Activated naive CD8-positive, alpha-beta T cell treated with anti-CD3 and anti-CD28 coated beads, Interleukin-2, amount 50 U/mL, for 24 hours (primary cell): ENCODE results near the gene POLR3A.

ENCODE experiments used
- ATAC-seq: fragments of 150-1000 bp; cut with Tn5 transposase; one replicate; pipeline ENCODE4 v1.10.0; 2021
- DNase-seq: peaks from one replicate; pipeline ENCODE4 v3.0.0; 2021
- H3K27ac Mint-ChIP-seq: one replicate; pipeline ENCODE4 v1.8.0; 2021; ENCODE audit warnings: mild to moderate bottlenecking, mixed read lengths
- H3K27me3 Mint-ChIP-seq: one replicate; pipeline ENCODE4 v1.8.0; 2021; ENCODE audit warnings: mixed read lengths
- H3K36me3 Mint-ChIP-seq: one replicate; pipeline ENCODE4 v1.8.0; 2021; ENCODE audit warnings: low read depth, mixed read lengths
- H3K4me1 Mint-ChIP-seq: one replicate; pipeline ENCODE4 v1.8.0; 2021; ENCODE audit warnings: mixed read lengths
- H3K4me3 Mint-ChIP-seq: one replicate; pipeline ENCODE4 v1.8.0; 2021; ENCODE audit warnings: mild to moderate bottlenecking, moderate library complexity, mixed read lengths
- H3K9me3 Mint-ChIP-seq: one replicate; pipeline ENCODE4 v1.8.0; 2021; ENCODE audit warnings: mixed read lengths

POLR3A gene

DNA sequence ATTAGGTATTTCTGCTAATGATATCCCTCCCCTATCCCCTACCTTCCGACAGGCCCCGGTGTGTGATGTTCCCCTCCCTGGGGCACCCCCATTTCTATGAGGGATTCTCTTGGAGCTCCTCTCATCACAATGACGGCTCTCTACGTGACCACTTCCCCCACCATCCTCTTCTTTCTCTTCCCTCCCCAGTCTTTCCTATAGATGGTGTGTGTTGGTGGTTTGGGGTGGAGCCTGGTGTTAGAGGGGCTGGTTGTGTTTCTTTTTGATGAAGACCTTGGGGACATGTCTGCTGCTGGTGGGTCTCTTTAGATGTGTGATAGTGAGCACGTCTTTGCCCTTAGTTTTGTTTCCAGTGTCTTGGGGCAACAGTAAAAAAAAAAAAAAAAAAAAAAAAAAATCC, 33.0 kb upstream of the POLR3A start:
- DNase-seq (peak; percentile 31), ATAC-seq (peak; percentile 69)
- H3K4me3 Mint-ChIP-seq, result peak overlapping the region; percentile 6
- no peaks in the 10 kb centered on the region for H3K9me3 Mint-ChIP-seq
- H3K27me3 Mint-ChIP-seq, result no peaks in the 10 kb centered on the region
- peak overlapping the region; percentile 66 for H3K27ac Mint-ChIP-seq
- H3K4me1 Mint-ChIP-seq, result peaks cover 24% of the 10 kb centered on the region
- no peaks in the 10 kb centered on the region for H3K36me3 Mint-ChIP-seq

DNA sequence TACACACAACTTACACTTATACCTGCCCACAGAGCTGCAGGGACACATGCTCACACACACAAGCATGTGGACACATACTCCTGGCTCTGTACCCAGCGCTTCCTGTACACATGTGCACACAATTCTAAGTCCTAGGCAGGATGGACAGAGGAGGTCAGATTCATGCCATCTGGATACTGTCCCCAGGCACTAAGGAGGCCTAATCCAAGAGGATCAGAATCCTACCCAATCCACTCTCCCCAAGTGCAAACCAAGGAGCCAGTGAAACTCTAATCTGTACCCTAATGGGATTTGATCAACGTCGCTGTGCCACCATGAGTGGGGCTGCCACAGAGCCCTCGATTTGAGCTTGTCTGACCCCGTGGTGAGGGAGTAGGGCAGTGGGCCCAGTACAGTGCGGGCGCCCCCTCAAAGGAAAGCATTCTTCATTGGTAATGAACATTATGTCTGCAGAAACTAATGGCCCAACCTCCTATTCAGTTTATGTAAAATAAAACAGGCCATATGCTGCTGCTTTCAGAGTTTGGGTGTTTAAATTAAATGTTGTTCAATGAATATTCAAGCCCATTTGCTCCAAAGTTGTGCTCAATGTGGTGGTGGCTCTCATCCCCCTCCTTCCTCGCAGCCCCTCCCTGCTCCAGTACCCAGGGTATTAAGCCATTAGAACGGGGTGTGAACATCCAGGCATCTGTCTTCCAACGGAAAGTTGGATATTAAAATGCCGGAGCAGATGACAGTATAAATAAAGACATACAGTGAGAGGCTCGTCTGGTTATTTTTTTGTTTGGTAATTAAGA, 30.8 kb upstream of the POLR3A start:
- no peak overlapping the region for H3K4me3 Mint-ChIP-seq
- H3K36me3 Mint-ChIP-seq, result no peaks in the 10 kb centered on the region
- H3K27me3 Mint-ChIP-seq, result no peaks in the 10 kb centered on the region
- no peak overlapping the region for H3K27ac Mint-ChIP-seq
- no peaks in the 10 kb centered on the region for H3K9me3 Mint-ChIP-seq
- peaks cover 22% of the 10 kb centered on the region for H3K4me1 Mint-ChIP-seq
- ATAC-seq, result no peak
- no peak for DNase-seq

DNA sequence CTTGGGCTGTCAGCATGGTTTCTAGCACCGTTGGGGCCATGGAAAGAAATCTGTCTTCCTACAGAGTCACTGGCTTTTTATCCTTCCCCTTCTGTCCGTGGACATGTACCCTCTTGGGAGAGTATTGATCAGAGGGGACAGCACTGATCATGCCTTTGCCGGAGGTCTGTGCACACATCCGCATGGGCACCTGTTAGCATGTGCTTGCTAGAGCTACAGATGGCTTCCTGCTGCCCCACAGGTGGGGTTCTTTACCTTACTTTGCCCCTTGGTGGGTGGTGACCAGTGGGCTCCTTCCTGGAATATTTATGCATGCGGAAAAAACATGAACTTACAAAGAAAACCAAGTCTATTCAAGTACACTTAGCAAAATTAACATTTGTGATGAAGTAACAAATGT, 29.2 kb upstream of the POLR3A start:
- ATAC-seq, result no peak
- H3K4me3 Mint-ChIP-seq, result no peak overlapping the region

DNA sequence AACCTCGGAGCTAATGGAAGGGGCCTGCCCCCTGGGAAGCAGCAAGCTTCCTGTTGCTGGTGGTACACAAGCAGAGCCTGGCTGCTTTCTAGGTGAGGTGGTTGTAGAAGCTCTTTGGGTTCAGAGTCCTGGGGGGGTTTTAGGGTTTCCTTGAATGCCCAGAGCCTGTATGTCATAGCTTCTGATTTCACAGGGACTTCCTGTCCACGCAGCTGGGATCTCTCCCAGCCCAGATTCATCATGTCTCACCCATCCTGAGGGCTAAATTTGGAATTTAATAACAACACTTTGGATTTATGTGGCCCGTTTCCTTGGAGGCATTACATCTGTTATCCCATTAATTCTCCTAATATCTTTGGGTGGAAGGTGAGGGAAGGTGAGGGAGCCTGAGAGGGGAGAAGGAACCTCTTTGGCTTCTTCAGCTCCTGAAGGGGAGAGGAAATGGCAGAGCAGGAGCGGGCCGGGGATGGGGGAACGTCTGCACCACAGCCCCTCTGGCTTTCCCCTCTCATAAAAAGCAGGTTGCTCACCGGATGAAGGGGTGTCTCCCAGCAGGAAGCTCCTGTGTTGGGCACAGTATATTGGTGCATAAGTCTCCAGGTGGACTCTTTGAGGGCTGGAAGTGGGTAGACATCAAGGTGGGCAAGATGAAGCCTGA, 24.0 kb upstream of the POLR3A start:
- no peak for DNase-seq
- Mint-ChIP-seq H3K27me3 (no peaks in the 10 kb centered on the region), H3K27ac (no peak overlapping the region), H3K4me3 (no peak overlapping the region), H3K36me3 (no peaks in the 10 kb centered on the region), H3K4me1 (peaks cover 2% of the 10 kb centered on the region), H3K9me3 (no peaks in the 10 kb centered on the region)
- no peak for ATAC-seq

More for the DNA sequence above, 29.2 kb upstream of the POLR3A start:
- Mint-ChIP-seq H3K27me3 (no peaks in the 10 kb centered on the region), H3K9me3 (no peaks in the 10 kb centered on the region), H3K36me3 (no peaks in the 10 kb centered on the region), H3K4me1 (peaks cover 22% of the 10 kb centered on the region), H3K27ac (no peak overlapping the region)
- DNase-seq, result no peak

DNA sequence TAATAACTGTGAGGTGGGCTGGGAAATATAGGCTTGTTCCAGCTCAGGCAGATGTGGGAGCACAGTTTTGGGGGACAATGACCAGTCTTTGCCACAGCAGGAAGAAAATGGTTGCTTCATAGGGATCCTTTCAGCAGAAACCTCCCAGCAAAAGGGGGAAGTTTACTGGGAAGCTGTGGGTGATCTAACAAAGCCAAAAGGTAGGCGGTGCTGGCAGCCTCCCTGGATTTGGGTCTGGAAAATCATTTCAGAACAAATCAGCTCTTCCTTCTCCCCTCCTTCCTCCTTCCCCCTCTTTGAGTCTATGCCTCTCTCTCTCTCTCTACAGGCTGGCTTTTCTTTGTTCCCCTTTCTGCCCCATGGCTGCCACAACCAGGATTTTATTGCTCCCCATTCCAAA, 20.5 kb upstream of the POLR3A start:
- Mint-ChIP-seq H3K27ac (no peak overlapping the region), H3K36me3 (no peaks in the 10 kb centered on the region), H3K4me1 (peaks cover 6% of the 10 kb centered on the region), H3K27me3 (no peaks in the 10 kb centered on the region), H3K4me3 (no peak overlapping the region), H3K9me3 (no peaks in the 10 kb centered on the region)
- DNase-seq (no peak), ATAC-seq (no peak)

DNA sequence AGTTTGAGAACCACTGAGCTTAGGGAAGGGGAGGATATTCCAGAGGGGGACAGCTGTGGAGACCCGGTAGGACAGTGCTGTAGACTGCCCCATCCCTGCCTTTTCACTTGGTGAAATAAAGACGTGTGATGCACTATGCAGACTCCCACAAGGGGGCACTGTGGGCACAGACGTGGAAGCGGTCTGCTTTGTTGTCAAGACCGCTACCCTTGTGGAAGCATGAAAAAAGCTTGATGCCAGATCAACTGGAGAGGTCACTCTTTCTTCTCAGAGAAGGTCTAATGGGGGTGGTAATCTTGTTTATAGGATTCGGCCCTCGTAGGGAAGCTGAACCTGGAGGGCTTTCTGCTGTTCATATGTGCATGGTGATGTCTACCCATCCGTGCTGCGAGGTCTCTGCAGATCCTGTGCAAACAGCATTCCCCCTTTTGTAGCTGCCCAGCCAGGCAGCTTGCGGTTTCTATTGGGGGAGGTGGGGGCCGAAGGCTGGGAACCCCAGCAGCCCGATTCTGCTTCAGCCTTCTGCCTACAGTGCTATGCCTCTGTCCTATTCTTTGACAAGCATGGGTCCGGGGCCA, 18.1 kb upstream of the POLR3A start:
- Mint-ChIP-seq H3K4me1 (peaks cover 19% of the 10 kb centered on the region), H3K27me3 (no peaks in the 10 kb centered on the region), H3K27ac (no peak overlapping the region), H3K4me3 (no peak overlapping the region), H3K36me3 (peaks cover 5% of the 10 kb centered on the region), H3K9me3 (no peaks in the 10 kb centered on the region)
- DNase-seq (peak; percentile 87), ATAC-seq (peak; percentile 66)

DNA sequence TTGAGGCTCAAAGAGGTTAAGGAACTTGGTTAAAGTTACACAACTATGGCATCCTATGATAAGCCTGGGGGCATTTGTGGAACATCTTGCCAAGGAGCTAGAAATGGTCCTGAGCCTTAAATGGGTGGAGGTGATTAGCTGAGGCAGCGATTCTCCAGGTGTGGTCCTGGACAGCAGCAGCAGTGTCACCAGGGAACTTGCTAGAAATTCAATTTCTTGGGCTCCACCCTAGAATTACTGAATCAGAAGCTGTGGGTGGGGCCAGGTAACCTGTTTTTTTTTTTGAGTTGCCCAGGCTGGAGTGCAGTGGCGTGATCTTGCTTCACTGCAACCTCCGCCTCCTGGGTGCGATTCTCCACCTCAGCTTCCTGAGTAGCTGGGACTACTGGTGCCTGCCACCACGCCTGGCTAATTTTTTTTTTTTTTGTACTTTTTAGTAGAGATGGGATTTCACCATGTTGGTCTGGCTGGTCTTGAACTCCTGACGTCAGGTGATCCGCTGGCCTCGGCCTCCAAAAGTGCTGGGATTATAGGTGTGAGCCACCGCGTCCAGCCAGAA, 17.5 kb upstream of the POLR3A start:
- Mint-ChIP-seq H3K27ac (no peak overlapping the region), H3K27me3 (no peaks in the 10 kb centered on the region), H3K4me3 (no peak overlapping the region), H3K4me1 (peaks cover 23% of the 10 kb centered on the region), H3K9me3 (no peaks in the 10 kb centered on the region), H3K36me3 (peaks cover 8% of the 10 kb centered on the region)
- DNase-seq, result no peak
- no peak for ATAC-seq

DNA sequence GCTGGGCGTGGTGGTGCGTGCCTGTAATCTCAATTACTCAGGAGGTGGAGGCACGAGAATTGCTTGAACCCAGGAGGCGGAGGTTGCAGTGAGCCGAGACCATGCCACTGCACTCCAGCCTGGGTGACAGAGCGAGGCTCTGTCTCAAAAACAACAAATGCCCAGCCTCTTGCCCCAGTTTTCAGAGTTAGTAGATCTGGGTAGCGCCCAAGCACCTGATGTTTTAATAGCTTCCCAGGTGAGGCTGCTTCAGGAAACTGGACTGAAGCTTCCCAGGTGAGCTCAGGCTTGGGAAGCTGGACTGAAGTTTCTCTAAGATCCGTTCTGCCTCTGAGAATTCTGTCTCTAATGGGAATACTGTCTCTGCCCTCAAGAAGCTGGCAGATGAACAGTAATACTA, 16.5 kb upstream of the POLR3A start:
- H3K9me3 Mint-ChIP-seq, result no peaks in the 10 kb centered on the region
- no peaks in the 10 kb centered on the region for H3K27me3 Mint-ChIP-seq
- ATAC-seq, result no peak
- H3K36me3 Mint-ChIP-seq, result peaks cover 17% of the 10 kb centered on the region
- no peak overlapping the region for H3K4me3 Mint-ChIP-seq
- no peak overlapping the region for H3K27ac Mint-ChIP-seq
- no peak for DNase-seq
- peaks cover 31% of the 10 kb centered on the region for H3K4me1 Mint-ChIP-seq

DNA sequence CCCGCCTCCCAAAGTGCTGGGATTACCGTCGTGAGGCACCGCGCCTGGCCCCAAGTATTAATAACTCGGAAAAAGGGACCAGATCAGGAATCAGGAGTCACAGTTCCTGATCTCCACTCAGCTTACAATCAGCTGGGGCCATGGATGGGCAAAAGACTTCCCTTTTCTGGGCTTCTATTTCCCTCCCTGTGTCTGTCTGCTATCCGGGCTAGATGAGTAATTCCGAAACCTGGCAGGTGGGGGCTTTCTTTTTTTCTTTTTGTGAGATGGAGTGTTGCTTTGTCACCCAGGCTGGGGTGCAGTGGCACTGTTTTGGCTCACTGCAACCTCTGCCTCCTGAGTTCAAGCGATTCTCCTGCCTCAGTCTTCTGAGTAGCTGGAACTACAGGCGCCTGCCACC, 15.9 kb upstream of the POLR3A start:
- DNase-seq (no peak), ATAC-seq (no peak)
- H3K27ac Mint-ChIP-seq, result no peak overlapping the region
- H3K9me3 Mint-ChIP-seq, result no peaks in the 10 kb centered on the region
- H3K4me1 Mint-ChIP-seq, result peaks cover 36% of the 10 kb centered on the region
- no peaks in the 10 kb centered on the region for H3K27me3 Mint-ChIP-seq
- H3K36me3 Mint-ChIP-seq, result peaks cover 24% of the 10 kb centered on the region
- H3K4me3 Mint-ChIP-seq, result no peak overlapping the region

DNA sequence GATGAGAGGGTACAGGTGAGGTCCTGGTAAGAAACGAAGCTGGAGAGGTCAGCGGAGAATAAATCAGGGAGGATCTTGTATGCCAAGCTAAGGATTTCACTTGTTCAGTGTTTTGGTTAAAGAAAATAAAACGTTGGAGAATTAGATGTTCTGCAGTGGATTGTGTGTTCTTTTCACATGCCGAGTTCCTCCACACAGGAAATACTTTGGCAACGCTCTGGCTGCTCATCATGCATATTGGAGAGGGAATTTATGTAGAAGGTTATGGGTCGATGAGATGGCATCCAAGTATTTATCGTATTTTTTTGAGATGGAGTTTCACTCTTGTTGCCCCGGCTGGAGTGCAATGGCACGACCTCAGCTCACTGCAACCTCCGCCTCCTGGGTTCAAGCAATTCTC, 15.4 kb upstream of the POLR3A start:
- no peaks in the 10 kb centered on the region for H3K9me3 Mint-ChIP-seq
- H3K36me3 Mint-ChIP-seq, result peaks cover 29% of the 10 kb centered on the region
- no peak overlapping the region for H3K27ac Mint-ChIP-seq
- H3K4me1 Mint-ChIP-seq, result peaks cover 40% of the 10 kb centered on the region
- no peaks in the 10 kb centered on the region for H3K27me3 Mint-ChIP-seq
- H3K4me3 Mint-ChIP-seq, result no peak overlapping the region
- ATAC-seq (no peak), DNase-seq (no peak)

DNA sequence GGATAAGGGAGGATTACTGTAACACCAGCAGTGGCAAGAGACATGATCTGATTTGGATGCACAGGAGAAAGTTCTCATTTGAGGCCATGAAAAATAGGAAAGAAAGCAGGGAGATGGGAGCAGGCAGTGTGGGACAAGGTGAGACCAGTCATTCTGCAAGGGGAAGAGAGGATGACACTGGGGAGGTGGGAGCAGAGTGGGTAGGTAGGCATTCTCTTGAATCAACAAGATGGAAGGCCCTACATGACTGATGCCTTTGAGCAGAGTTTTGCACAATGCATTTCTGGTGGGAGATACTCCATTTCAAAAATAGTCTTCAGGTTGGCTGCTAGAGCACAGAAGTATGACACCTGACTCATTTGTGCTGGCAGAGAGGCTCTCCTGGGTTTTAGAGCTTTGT, 14.9 kb upstream of the POLR3A start:
- Mint-ChIP-seq H3K36me3 (peaks cover 34% of the 10 kb centered on the region), H3K9me3 (no peaks in the 10 kb centered on the region), H3K27ac (peak overlapping the region; percentile 67), H3K4me1 (peaks cover 45% of the 10 kb centered on the region), H3K4me3 (no peak overlapping the region), H3K27me3 (no peaks in the 10 kb centered on the region)
- no peak for DNase-seq
- ATAC-seq, result no peak

DNA sequence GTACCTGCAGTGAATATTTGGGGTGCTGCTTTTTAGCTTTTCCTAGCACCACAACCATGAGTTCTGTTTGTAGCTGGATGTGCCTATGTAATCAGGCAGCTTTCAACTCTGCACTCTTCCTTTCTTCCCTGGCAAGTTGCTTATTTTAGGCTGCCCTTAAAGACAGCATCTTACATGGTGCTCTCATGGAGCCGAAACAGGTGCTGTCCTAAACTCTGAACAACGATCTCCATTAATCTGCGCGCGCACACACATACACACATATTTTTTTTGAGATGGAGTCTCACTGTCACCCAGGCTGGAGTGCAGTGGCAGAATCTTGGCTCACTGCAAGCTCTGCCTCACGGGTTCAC, 13.4 kb upstream of the POLR3A start:
- H3K27ac Mint-ChIP-seq, result peak overlapping the region; percentile 49
- H3K9me3 Mint-ChIP-seq, result no peaks in the 10 kb centered on the region
- H3K27me3 Mint-ChIP-seq, result no peaks in the 10 kb centered on the region
- peaks cover 58% of the 10 kb centered on the region for H3K4me1 Mint-ChIP-seq
- H3K36me3 Mint-ChIP-seq, result peaks cover 49% of the 10 kb centered on the region
- DNase-seq (no peak), ATAC-seq (peak; percentile 13)
- H3K4me3 Mint-ChIP-seq, result no peak overlapping the region

DNA sequence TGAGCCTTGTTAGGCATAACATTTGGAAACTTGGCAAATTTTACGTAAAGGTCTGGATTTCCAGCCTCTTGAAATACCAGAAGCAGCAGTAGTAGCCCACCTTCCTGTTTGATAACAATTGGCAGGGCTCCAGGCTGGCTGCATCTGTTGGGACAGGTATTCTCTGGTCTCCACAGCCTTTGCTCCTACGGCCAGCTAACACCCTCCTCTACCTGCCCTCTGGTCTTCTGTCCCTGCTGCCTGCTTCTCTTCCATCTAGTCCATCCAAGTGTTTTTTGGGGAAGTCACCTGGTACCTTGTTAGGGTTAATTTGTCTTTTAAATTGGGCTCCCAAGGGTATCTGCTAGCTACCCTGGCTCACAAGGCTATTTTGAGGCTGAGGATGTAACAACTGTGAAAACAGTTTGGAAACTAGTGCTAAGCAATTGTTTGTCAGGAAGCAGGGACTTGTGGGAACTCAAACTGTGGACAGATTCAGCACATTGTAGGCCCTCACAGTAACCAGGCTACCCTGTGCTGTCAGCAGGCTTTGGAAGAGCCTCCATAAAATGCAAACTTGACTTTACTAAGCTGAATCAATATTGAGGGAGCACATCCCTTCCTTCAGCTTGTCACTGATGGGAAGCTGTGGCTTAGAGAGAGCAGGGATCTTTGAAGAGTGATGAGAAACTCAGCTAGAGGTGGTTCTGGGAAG, 12.9 kb upstream of the POLR3A start:
- Mint-ChIP-seq H3K36me3 (peaks cover 54% of the 10 kb centered on the region), H3K4me1 (peaks cover 64% of the 10 kb centered on the region), H3K27me3 (no peaks in the 10 kb centered on the region), H3K4me3 (no peak overlapping the region), H3K27ac (peak overlapping the region; percentile 79), H3K9me3 (no peaks in the 10 kb centered on the region)
- DNase-seq, result no peak
- ATAC-seq, result peak; percentile 10

DNA sequence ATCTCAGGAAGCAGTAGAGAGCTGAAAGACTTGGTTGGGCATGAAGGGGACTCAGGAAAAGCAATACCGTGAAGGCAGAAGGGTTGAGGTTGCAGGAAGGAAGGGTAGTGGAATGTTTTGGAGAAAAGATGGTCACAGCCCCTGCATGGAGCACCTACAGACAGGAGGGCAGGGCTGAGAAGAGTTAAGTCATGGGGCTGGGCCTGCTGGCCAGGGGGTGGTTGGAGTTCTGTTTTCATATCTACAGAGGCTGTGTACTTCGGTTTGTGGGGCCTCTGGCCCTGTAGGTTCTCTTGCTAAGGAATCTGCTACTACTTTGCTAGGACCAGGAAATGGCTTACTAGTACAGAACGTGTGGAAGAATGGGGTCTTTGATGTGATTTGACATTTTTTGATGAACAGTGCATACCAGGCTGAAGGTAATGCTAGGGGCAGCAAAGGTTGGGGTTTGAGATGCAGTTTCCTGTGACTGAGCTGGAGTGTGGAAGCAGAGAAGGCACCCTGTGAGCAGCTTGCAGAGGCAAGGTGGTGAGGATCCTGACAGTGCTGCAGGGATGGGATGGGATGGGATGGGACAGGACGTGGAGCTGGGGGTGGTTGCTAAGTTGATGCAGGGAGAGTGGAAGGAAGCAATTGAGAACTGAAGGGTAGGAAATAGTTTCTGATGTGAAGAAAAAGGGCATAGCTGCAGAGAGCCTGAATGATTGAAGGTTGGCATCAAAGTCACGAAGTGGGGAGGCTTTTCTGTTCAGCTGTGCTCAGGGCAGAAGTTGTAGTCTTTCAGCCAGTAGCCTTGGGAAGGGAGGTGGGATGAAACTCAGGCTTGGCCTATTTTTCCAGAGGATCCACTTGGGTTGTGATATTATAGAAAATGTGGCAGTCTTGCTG, 12.1 kb upstream of the POLR3A start:
- no peaks in the 10 kb centered on the region for H3K27me3 Mint-ChIP-seq
- no peak for DNase-seq
- peak overlapping the region; percentile 63 for H3K4me3 Mint-ChIP-seq
- H3K27ac Mint-ChIP-seq, result peak overlapping the region; percentile 79
- peaks cover 72% of the 10 kb centered on the region for H3K4me1 Mint-ChIP-seq
- H3K36me3 Mint-ChIP-seq, result peaks cover 62% of the 10 kb centered on the region
- no peaks in the 10 kb centered on the region for H3K9me3 Mint-ChIP-seq
- peak; percentile 9 for ATAC-seq
